GM12878 (cell line): Measurements from ENCODE around the gene PPARD. TPM values are rescaled to one million over a fixed set of nuclear protein-coding genes. Genes with fewer than 3 reads are reported as not detected.

Source experiments
- ATAC-seq: fragments of 200-7000 bp; cut with Tn5 transposase; 3 replicates; pipeline ENCODE4 v1.9.1; 2020; ENCODE audit warnings: mild to moderate bottlenecking, moderate library complexity
- BruUV-seq: library from RNA; stranded (reverse); fragments of 400-500 nt; replicated peaks from 2 replicates; lab custom pipeline; 2021; lab: Mats Ljungman, UMichigan
- CTCF ChIA-PET: fragments of 300-600 bp; sonication (Branson Sonifier 250); formaldehyde crosslinking; extraction: SDS; loops from one replicate; lab custom pipeline; 2021; ENCODE audit warnings: inconsistent platforms; lab: Yijun Ruan, JAX
- POLR2A ChIA-PET: fragments of 350-600 bp; formaldehyde crosslinking; extraction: SDS; loops from one replicate; lab custom pipeline; 2021; ENCODE audit warnings: inconsistent platforms; lab: Charles Lee
- RAD21 ChIA-PET: fragments of 300-600 bp; sonication (Branson Sonifier 250); formaldehyde crosslinking; loops from one replicate; lab custom pipeline; 2023; ENCODE audit warnings: antibody characterized with exemption; ENCODE audit not compliant: unreplicated experiment; lab: Charles Lee
- SMC1A ChIA-PET: fragments of 300-600 bp; sonication (Branson Sonifier 250); formaldehyde crosslinking; loops from one replicate; lab custom pipeline; 2023; ENCODE audit not compliant: unreplicated experiment, uncharacterized antibody; lab: Charles Lee
- DNase-seq: peaks from one replicate; pipeline ENCODE4 v3.0.0-alpha.2; 2011; ENCODE audit warnings: low read depth, low spot score
- FAIRE-seq: peaks from 3 replicates; lab custom pipeline; 2011; peaks lifted over from hg19 to GRCh38; lab: Jason Lieb, UNC
- H2AFZ ChIP-seq: 2 replicates; pipeline ENCODE4 v1.6.0; 2011; ENCODE audit warnings: low read depth, low read length, control low read depth; ENCODE audit not compliant: control insufficient read depth
- H3K27ac ChIP-seq: 2 replicates; pipeline ENCODE4 v1.5.1; 2011; ENCODE audit warnings: control low read depth; ENCODE audit not compliant: control insufficient read depth, insufficient read depth
- H3K27me3 ChIP-seq, 2 experiments: replicated peaks in 1 of 2; 2 replicates each; pipeline versions ENCODE4 v1.6.0 to v1.6.1; 2011; ENCODE audit warnings: low read length in 1 of 2; ENCODE audit not compliant: control insufficient read depth in 2 of 2, insufficient read depth in 2 of 2
- H3K36me3 ChIP-seq, 2 experiments: 2 replicates each; pipeline ENCODE4 v1.5.1; 2011; ENCODE audit warnings: low read length in 1 of 2; ENCODE audit not compliant: control insufficient read depth in 2 of 2, insufficient read depth in 2 of 2
- H3K4me1 ChIP-seq: 2 replicates; pipeline ENCODE4 v1.6.1; 2011; ENCODE audit warnings: mild to moderate bottlenecking, low read length, moderate library complexity, mixed read lengths; ENCODE audit not compliant: control insufficient read depth, insufficient read depth
- H3K4me2 ChIP-seq: 2 replicates; pipeline ENCODE4 v1.6.0; 2011; ENCODE audit warnings: control low read depth; ENCODE audit not compliant: control insufficient read depth, insufficient read depth
- H3K4me3 ChIP-seq: fragments of 200-600 bp; sonication (generic); 2 replicates; pipeline ENCODE4 v1.5.1; 2016
- H3K79me2 ChIP-seq: 2 replicates; pipeline ENCODE4 v1.6.0; 2011; ENCODE audit warnings: low read length; ENCODE audit not compliant: control insufficient read depth, insufficient read depth
- H3K9ac ChIP-seq: 2 replicates; pipeline ENCODE4 v1.8.0; 2011; ENCODE audit warnings: low read length, control low read depth, mixed read lengths; ENCODE audit not compliant: control insufficient read depth, insufficient read depth
- H3K9me3 ChIP-seq: replicated peaks from 3 replicates; pipeline ENCODE4 v1.5.1; 2011; ENCODE audit warnings: mild to moderate bottlenecking, low read length; ENCODE audit not compliant: control insufficient read depth, insufficient read depth
- H4K20me1 ChIP-seq: 2 replicates; pipeline ENCODE4 v1.6.0; 2011; ENCODE audit not compliant: control insufficient read depth, insufficient read depth
- MXI1 ChIP-seq: fragments of 150-350 bp; IDR thresholded peaks from 2 replicates; pipeline ENCODE4 v1.6.1; 2011; ENCODE audit warnings: low read depth, mild to moderate bottlenecking, inconsistent platforms, low read length, improper control_type of control experiment
- NFXL1 ChIP-seq: fragments of 450-650 bp; IDR thresholded peaks from 2 replicates; pipeline ENCODE4 v1.6.1; 2017; ENCODE audit warnings: antibody characterized with exemption, mild to moderate bottlenecking, borderline replicate concordance
- PKNOX1 ChIP-seq: fragments of 450-650 bp; IDR thresholded peaks from 2 replicates; pipeline ENCODE4 v1.6.1; 2016; ENCODE audit warnings: mild to moderate bottlenecking
- POLR2A ChIP-seq: IDR thresholded peaks from 2 replicates; pipeline ENCODE4 v1.6.1; 2011; ENCODE audit warnings: low read depth, mild to moderate bottlenecking, low read length
- POLR2AphosphoS5 ChIP-seq: IDR thresholded peaks from 2 replicates; pipeline ENCODE4 v1.6.1; 2011; ENCODE audit warnings: mild to moderate bottlenecking, low read length, inconsistent platforms
- POU2F2 ChIP-seq: IDR thresholded peaks from 3 replicates; pipeline ENCODE4 v1.6.1; 2011; ENCODE audit warnings: low read depth, mild to moderate bottlenecking, low read length, borderline replicate concordance
- SMAD5 ChIP-seq: IDR thresholded peaks from 2 replicates; pipeline ENCODE4 v1.6.1; 2016; ENCODE audit warnings: antibody characterized with exemption, low read depth
- USF1 ChIP-seq: IDR thresholded peaks from 2 replicates; pipeline ENCODE4 v1.6.1; 2011; ENCODE audit warnings: borderline replicate concordance, low read depth, mild to moderate bottlenecking, moderate library complexity, mixed read lengths, low read length; ENCODE audit not compliant: insufficient read depth; ENCODE audit errors: extremely low read length
- YY1 ChIP-seq: IDR thresholded peaks from 2 replicates; pipeline ENCODE4 v1.6.1; 2011; ENCODE audit warnings: low read depth, mild to moderate bottlenecking, low read length
- WGBS: methylation state at CpG from one replicate; pipeline ENCODE4 v1.1.6; 2016; ENCODE audit warnings: low lambda C conversion rate; ENCODE audit not compliant: insufficient replicate concordance, insufficient coverage; ENCODE audit errors: missing lambda C conversion rate; 5-methylcytosine and 5-hydroxymethylcytosine counted together
- in situ Hi-C: fragments of 300-500 bp; cut with MboI; formaldehyde crosslinking; loops from 9 replicates; pipeline ENCODE4 v1.14.3; 2018; ENCODE audit warnings: mixed read lengths
- intact Hi-C: fragments of 100-400 bp; cut with micrococcal nuclease; formaldehyde crosslinking; loops from one replicate; pipeline ENCODE4 v1.14.2; 2022; ENCODE audit not compliant: unreplicated experiment
- polyA plus RNA-seq, 11 experiments: library from polyadenylated mRNA; depleted of rRNA in 4 of 11; unstranded in 6 of 11; stranded (reverse) in 5 of 11; fragments of >200 nt; fragmentation: Nextera tagmentation in 4 of 11; fragmentation: Illumina TruSeq in 1 of 11; extraction: Ambion mirVana in 4 of 11; extraction: Trizol in 1 of 11; gene quantifications; 1 replicate in 1 of 11; 2 replicates in 10 of 11; pipeline versions ENCODE4 v1.2.1 to v1.2.3, GENCODE V29; 2011 to 2016; ENCODE audit warnings: inconsistent platforms in 2 of 11, missing spikeins in 2 of 11, low read depth in 1 of 11
- total RNA-seq, 4 experiments: library from RNA; depleted of rRNA in 3 of 4; stranded (reverse); fragments of >200 nt in 3 of 4; fragmentation: Illumina TruSeq in 1 of 4; extraction: Trizol in 1 of 4; gene quantifications; 2 replicates each; pipeline versions ENCODE4 v1.2.1 to v1.2.3, GENCODE V29; 2013 to 2021

PPARD gene
- total and polyA plus RNA-seq, 10 of the 15 experiments (the other 5 are each of a cell fraction or from before 2014, with no cell fraction given): 0.05 to 12.6 (median 6.7) TPM

GRCh38 chr6:35470663-35471120, 128.3 kb downstream of the PPARD start:
- intact Hi-C loops (no loop called here), in situ Hi-C loops (no loop called here)
- Histone ChIP-seq H3K4me3 (peak overlapping the region; percentile 99), H3K36me3 (peaks cover 14% of the 10 kb centered on the region in 2 experiments), H3K4me1 (no peaks in the 10 kb centered on the region), H3K79me2 (peaks cover 33% of the 10 kb centered on the region), H3K9me3 (no peaks in the 10 kb centered on the region), H3K27ac (no peak overlapping the region), H2AFZ (no peak overlapping the region), H3K27me3 (no peaks in the 10 kb centered on the region), H3K4me2 (peak overlapping the region; percentile 83), H3K9ac (peak overlapping the region; percentile 97), H4K20me1 (peaks cover 7% of the 10 kb centered on the region; the same call in 1 of the 2 replicates)
- FAIRE-seq: no peak
- TF ChIP-seq MXI1: peak; percentile 9; the same call in 1 of the 2 replicates
- peak; percentile 64 for TF ChIP-seq POLR2A
- TF ChIP-seq YY1: no peak
- peak; percentile 52 for TF ChIP-seq PKNOX1
- TF ChIP-seq POU2F2: peak; percentile 16; the same call in 1 of the 3 replicates
- TF ChIP-seq NFXL1: no peak
- peak; percentile 67 for TF ChIP-seq POLR2AphosphoS5
- TF ChIP-seq SMAD5: 0 out of 2 replicates have a peak, but pooled peaks have one; percentile 23
- no peak for TF ChIP-seq USF1
- ATAC-seq: no peak
- DNase-seq: no peak
- ChIA-PET SMC1A (interaction anchor here (1.2 to 1.4 kb wide), 3 partner anchors 13 to 173 kb away, joined by 4 to 7 read pairs (median 4); partner anchors contain the start of gene DEF6), RAD21 (interaction anchor here (0.6 kb wide), 2 partner anchors 11 to 996 kb away, joined by 3 read pairs; no protein-coding TSS in a partner anchor), POLR2A (interaction anchor here (1.0 to 1.2 kb wide), 2 partner anchors 11 to 52 kb away, joined by 3 read pairs; no protein-coding TSS in a partner anchor), CTCF (interaction anchor here (0.6 to 2.4 kb wide), 6 partner anchors 11 to 300 kb away, joined by 3 to 11 read pairs (median 4); partner anchors contain the start of genes ARMC12 and PPARD)
- WGBS: 5% methylated on average over 3 of the region's 3 CpGs
- no TSS peak for BruUV-seq
